GM19463 (cell line): Measurements from ENCODE around the gene DBN1.

Experiments
- ATAC-seq: cut with Tn5 transposase; IDR thresholded peaks from one replicate; pipeline ENCODE4 v1.9.1; 2021; ENCODE audit warnings: mild to moderate bottlenecking, moderate library complexity; ENCODE audit not compliant: unreplicated experiment

The DBN1 gene

GRCh38 chr5:177445052-177445916 is 28.1 kb downstream of the DBN1 start:
- no peak for ATAC-seq

- no peak for ATAC-seq
These were observed 29.1 kb downstream of the DBN1 start for GRCh38 chr5:177444106-177445051.

DNA sequence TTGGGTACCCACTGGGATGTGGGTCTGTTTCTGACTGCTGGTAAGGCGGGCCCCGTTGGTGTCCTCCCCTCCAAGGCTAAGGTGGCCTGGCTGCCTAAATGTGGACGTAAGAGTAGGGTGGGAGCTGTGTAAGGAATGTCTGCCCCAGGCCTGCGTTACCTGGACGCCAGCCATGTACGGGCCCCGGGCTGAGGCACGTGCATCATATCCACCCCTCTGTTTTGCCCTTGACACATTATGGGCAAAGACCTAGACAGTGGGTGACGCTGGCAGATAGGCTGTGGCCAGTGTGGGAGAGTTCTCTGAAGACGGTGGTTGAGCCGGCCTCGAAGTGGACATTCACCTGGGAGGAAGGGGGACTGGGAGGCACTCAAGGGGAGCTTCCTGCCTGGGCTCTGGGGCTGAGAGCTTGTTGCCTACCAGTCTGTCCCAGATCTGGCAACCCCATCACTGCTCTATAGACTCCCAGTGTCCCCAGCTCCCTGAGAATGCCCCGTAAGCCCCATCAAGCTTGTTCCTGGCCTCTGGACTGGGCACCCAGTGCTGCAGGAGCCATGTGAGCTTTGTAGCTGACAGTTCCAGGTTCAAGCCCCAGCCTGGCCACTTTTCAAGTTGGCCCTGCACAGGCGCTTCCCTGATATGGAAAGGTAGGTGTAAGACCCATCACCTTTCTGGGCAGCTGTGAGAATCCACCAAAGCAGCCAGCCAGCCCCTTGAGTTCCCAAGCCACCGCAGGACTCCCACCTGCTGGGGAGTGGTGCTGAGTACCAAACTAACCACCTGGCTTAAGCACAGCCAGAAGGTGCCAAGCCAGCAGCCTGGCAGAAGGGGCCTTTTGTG is 30.1 kb downstream of the DBN1 start:
- no peak for ATAC-seq

DNA sequence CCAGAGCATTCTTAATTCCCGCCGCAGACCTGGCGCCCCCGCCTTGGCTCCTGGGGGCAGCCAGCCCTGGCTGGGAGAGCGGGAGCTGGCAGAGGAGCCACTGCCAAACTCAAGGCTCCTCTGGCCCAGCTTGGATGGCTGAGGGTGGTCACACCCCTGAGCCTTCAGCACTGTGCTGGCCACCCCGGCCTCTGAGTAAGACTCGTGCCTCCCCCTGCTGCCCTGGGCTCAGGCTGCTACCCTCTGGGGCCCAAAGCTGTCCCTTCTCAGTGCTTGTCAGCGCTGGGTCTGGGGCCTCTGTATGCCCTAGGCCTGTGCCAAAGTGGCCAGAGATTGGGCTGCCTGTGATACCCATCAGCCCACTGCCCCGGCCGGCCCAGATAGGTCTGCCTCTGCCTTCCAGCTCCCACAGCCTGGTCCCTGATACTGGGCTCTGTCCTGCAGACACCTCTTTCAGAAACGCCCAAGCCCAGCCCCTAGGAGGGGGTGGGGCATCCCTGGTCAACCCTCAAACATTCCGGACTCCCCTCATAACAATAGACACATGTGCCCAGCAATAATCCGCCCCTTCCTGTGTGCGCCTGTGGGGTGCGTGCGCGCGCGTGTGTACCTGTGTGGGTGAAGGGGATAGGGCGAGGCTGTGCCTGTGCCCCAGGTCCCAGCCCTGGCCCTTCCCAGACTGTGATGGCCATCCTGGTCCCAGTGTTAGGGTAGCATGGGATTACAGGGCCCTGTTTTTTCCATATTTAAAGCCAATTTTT is 31.2 kb downstream of the DBN1 start:
- ATAC-seq, result no peak

DNA sequence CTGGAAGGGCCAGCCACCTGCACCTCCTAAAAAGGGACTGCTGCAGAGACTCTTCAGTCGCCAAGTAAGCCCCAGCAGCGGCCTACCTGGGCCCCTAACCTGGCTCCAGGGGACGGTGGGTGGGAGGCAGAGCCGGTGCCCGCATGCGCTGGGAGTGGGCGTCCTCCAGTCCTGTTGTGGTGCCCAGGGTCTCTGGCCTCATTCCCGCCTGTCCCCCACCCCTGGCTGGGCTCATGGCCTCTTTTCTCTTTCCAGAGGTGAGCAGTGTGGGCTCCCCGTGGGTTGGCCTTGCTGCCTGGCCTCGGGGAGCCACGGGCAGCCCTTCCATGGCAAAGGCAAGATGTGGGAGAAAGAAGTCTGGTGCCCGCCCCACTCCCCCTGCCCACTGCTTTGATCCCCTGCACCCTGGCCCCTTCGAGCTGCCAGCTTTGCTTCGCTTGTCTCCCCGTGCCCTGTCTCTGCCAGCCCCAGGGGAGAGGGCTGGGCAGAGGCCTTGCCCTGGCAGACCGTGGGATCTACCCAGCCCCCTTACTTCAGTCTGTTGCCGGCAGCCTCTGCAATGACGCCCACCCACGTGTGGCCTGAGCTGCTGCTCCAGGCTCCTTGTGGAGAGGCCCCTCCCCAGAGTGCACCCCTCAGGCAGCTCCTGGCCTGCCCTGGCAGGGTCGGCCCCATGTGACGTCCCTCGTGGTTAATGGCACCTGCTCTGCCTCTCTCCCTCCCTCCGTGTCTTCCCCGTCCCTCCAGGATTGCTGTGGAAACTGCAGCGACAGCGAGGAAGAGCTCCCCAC is 32.2 kb downstream of the DBN1 start:
- ATAC-seq, result no peak

DNA sequence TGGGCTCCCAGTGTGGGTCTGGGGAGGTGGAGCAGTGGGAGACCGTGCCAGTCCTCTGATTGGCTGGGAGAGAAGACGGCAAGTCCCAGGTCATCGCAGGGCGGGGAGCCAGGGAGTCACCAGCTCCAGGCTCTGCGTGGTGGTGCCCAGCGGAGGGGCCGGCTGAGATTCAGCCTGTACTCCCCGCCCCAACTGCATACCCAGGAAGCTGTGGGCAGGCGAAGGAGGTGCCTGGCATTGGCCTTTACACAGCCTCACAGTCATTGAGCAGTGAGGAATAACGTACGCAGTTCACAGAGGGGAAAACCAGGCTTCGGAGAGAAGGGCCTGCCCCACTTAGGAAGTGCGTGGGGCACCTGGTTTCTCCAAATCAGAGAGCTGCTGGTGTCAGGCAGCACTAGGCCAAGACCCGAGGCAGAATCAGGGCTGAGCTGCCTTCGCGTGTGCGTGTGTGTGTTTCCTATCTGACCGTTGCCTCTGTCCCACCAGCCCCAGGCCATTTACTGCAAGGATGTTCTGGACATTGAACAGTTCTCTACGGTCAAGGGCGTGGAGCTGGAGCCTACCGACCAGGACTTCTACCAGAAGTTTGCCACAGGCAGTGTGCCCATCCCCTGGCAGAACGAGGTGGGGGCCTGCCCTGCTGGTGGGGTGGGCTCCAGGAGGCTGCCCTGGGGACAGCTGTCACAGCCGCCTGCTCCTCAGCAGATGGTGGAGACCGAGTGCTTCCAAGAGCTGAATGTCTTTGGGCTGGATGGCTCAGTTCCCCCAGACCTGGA is 33.0 kb downstream of the DBN1 start:
- ATAC-seq, result no peak

DNA sequence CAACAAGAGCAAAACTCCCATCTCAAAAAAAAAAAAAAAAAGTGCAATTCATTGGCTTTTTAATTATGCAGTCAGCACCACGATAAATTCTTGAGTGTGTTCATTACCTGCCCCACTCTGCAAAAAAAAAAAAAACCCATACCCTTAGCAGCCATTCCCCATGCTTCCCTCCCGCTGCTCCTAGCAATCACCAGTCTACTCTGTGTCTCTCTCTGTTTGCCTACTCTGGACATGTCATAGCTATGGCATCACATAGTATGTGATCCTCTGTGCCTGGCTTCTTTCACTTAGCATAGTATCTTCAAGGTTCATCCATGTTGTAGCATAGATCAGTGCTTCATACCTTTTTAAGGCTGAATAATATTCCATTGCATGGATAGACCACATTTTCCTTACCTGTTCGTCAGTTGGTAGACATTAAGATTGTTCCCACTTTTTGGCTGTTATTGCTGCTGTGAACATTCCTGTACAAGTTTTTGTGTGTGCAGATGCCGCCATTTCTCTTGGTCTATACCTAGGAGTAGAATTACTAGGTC is 33.8 kb downstream of the DBN1 start:
- ATAC-seq, result no peak

DNA sequence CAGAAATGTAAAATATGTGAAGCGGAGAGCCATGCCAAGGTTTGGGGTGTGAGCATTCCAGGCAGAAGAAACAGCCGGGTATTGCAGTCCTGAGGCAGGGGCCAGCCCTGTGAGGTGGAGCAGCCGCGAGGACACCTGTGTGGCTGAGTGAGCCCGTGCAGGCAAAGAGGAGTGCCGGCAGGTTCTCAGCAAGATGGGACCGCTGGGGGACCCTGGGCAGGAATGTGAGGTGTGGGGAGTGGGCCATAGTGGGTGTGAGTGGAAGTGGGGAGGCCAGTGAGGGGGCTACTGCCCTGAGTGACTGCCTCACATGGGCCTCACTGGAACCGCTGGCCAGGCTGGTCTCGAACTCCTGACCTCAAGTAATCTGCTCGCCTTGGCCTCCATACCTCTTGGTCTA is 35.0 kb downstream of the DBN1 start:
- no peak for ATAC-seq

GRCh38 chr5:177437623-177438022 is 35.8 kb downstream of the DBN1 start:
- no peak for ATAC-seq

DNA sequence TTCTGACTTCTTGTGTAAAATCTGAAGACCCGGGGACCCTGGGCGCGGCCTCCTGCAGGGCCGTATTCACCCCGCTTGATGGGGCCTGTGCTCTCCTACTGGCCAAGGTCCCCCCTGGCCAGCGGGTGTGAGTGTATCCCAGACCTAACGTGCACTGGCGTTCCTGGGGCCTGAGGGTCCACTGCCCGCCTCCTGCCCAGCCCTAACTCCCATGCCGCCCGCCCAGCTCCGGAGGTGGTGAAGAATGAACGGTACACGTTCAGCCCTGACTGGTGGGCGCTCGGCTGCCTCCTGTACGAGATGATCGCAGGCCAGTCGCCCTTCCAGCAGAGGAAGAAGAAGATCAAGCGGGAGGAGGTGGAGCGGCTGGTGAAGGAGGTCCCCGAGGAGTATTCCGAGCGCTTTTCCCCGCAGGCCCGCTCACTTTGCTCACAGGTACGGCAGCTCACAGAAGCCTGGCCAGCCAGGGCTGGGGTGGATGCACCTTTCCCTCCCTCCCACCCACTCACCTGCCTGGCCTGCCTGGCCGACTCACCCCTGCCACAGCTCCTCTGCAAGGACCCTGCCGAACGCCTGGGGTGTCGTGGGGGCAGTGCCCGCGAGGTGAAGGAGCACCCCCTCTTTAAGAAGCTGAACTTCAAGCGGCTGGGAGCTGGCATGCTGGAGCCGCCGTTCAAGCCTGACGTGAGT is 37.4 kb downstream of the DBN1 start:
- no peak for ATAC-seq

DNA sequence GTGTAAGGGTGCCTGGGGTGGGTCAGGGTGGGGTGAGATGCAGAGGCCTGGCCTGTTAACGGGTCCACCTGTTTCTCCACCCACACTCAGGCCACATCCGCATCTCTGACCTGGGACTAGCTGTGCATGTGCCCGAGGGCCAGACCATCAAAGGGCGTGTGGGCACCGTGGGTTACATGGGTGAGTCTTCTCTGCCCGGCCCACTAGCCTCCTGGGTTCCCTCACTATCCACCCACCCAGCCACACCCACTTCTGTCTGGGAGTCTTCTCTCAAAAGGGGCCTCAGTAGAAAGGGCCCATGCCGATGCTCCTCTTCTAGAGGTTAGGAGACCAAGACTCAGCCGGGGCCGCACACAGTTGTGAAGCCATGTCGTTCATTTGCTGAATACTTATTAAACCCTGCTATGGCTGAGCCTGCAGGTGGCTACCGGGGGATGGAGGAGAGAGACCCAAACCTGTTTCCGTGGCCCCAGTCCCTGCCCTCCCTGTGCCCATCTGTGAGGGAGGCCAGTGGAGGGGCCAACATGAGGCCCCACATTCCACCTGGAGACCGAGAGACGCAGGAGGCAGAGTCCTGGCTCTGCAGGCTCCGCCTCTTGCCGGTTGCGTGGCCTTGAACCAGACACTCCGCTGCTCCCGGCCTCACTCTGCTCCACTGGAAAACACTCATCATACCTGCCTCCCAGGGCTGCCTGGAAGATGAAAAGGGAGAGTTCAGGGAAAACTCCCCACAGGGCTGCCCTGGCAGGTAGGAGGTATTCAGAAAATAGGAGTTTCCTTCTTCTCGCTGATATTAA is 38.3 kb downstream of the DBN1 start:
- ATAC-seq, result no peak

DNA sequence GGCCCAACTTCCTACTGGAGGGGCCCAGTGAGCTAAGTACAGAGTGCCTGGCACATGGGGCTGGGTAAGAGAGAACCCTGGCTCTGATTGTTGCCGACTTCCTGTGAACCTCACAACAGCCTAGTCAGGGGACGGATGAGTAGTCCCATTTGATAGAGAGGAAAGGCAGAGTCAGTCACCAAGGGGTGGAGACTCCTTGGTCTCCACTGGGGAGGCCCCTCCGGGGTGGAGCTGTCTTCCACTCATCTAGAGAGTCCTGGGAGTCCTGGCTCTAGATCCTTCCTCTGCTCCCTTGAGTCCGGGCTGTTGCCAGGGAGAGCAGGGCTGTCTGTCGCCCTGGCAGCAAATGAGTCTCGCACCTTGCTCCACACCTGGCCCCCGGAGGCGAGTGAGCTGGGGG is 39.0 kb downstream of the DBN1 start:
- ATAC-seq, result no peak

GRCh38 chr5:177433658-177434217 is 39.7 kb downstream of the DBN1 start:
- no peak for ATAC-seq

GRCh38 chr5:177432839-177433657 is 40.4 kb downstream of the DBN1 start:
- ATAC-seq, result no peak

DNA sequence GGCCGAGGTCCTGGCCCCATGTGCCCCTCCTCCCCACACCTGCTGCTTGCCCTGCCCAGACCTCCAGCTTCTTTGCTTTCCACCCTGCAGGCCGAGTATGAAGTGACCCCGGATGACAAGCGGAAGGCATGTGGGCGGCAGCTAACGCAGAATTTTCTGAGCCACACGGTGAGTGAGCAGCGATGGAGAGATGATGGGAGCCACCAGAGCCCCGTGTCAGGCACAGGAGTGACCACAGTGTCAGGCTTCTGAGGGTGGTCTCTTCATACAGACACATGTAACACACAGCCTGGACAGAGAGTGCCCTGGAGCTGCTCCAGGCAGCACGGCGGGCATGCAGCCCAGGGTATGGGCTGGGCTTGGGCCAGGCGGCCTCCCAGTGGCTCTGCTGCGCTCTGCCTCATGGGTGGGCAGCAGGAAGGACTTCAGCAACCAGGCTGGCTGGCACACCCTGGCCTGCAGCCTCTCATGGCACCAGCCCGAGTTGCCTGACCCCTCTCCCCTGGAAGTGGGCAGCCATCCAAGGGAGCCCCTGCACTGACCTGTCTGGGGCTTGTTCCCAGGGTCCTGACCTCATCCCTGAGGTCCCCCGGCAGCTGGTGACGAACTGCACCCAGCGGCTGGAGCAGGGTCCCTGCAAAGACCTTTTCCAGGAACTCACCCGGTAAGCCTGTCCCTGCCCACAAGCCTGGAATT is 41.1 kb downstream of the DBN1 start:
- no peak for ATAC-seq
